ENCODE data around the gene MAST4. TPM values are rescaled to one million over a fixed set of nuclear protein-coding genes. Genes with fewer than 3 reads are reported as not detected.
"Not testable (repeated sequence)": the region's sequence is repeated elsewhere in the genome, so short reads cannot be mapped to it uniquely, and the experiment has no call there.

The MAST4 gene
- total RNA-seq, 1 donor from 2014 or later = 114 TPM

DNA sequence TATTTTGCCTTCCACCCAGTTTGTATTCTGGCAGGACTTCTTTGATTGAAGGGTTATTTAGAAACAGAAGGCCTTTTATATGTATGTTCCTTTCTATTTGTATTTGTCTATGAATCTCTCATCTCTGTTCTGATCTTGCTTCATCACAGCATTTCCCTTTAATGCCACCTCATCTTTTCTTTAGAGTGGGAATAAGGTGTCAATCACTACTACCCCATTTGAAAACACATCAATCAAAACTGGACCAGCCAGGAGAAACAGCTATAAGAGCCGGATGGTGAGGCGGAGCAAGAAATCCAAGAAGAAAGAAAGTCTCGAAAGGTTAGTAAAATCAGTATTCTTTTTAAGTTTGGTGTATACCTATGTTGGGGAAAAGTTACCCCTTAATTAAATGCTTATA is 564.1 kb downstream of the MAST4 start:
- DNase-seq (ENCODE audit: low spot score) = no peak

DNA sequence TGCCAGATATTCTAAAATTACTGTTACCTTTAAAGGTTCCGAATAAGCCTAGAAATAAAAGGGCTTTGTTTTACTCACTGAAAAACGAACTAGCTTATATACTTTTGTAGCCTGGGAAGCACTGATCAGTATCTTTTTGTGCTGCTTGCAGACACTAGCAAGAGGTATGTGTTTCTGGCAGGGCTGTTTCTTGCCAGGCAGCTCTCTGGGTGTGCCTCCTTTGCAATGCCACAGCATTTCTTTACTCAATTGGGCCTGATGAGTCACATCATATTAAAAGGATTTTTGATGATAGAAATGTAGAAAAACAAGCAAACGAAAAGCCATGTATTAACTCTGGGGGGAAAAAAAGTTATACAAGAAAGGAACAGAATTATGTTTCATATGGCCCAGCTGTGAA is 564.8 kb downstream of the MAST4 start:
- DNase-seq (ENCODE audit: low spot score) = peak; percentile 75

DNA sequence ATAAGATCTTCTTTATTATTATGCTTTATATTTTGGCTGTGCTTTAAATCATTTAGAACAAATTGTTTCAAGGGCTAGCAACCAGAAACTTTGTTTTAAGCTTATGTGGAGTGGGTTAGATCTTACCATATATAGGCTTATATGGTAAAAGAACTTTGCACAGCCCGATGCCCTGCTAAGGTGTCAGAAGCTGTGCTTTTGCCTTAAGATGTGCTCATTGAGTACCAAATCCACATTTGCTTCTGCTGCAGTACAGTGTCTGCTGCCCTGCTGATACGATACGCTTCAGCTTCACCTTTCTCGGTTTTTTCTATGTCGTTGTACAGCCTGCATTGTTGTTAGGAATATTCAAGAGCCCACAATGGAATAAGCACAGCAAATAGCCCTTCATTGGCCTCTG is 565.6 kb downstream of the MAST4 start:
- no peak for DNase-seq (ENCODE audit: low spot score)

DNA sequence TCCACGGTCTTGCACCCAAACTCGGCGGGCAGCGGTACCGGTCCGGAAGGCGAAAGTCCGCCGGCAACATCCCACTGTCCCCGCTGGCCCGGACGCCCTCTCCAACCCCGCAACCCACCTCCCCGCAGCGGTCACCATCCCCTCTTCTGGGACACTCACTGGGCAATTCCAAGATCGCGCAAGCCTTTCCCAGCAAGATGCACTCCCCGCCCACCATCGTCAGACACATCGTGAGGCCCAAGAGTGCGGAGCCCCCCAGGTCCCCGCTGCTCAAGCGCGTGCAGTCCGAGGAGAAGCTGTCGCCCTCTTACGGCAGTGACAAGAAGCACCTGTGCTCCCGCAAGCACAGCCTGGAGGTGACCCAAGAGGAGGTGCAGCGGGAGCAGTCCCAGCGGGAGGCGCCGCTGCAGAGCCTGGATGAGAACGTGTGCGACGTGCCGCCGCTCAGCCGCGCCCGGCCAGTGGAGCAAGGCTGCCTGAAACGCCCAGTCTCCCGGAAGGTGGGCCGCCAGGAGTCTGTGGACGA is 567.1 kb downstream of the MAST4 start:
- DNase-seq (ENCODE audit: low spot score) = no peak

DNA sequence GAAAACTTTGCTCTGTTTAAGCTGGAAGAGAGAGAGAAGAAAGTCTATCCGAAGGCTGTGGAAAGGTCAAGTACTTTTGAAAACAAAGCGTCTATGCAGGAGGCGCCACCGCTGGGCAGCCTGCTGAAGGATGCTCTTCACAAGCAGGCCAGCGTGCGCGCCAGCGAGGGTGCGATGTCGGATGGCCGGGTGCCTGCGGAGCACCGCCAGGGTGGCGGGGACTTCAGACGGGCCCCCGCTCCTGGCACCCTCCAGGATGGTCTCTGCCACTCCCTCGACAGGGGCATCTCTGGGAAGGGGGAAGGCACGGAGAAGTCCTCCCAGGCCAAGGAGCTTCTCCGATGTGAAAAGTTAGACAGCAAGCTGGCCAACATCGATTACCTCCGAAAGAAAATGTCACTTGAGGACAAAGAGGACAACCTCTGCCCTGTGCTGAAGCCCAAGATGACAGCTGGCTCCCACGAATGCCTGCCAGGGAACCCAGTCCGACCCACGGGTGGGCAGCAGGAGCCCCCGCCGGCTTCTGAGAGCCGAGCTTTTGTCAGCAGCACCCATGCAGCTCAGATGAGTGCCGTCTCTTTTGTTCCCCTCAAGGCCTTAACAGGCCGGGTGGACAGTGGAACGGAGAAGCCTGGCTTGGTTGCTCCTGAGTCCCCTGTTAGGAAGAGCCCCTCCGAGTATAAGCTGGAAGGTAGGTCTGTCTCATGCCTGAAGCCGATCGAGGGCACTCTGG is 567.8 kb downstream of the MAST4 start:
- DNase-seq (ENCODE audit: low spot score) = no peak

DNA sequence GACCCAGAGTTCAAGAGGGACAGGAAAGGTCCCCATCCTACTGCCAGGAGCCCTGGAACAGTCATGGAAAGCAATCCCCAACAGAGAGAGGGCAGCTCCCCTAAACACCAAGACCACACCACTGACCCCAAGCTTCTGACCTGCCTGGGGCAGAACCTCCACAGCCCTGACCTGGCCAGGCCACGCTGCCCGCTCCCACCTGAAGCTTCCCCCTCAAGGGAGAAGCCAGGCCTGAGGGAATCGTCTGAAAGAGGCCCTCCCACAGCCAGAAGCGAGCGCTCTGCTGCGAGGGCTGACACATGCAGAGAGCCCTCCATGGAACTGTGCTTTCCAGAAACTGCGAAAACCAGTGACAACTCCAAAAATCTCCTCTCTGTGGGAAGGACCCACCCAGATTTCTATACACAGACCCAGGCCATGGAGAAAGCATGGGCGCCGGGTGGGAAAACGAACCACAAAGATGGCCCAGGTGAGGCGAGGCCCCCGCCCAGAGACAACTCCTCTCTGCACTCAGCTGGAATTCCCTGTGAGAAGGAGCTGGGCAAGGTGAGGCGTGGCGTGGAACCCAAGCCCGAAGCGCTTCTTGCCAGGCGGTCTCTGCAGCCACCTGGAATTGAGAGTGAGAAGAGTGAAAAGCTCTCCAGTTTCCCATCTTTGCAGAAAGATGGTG is 568.8 kb downstream of the MAST4 start:
- DNase-seq (ENCODE audit: low spot score) = no peak

DNA sequence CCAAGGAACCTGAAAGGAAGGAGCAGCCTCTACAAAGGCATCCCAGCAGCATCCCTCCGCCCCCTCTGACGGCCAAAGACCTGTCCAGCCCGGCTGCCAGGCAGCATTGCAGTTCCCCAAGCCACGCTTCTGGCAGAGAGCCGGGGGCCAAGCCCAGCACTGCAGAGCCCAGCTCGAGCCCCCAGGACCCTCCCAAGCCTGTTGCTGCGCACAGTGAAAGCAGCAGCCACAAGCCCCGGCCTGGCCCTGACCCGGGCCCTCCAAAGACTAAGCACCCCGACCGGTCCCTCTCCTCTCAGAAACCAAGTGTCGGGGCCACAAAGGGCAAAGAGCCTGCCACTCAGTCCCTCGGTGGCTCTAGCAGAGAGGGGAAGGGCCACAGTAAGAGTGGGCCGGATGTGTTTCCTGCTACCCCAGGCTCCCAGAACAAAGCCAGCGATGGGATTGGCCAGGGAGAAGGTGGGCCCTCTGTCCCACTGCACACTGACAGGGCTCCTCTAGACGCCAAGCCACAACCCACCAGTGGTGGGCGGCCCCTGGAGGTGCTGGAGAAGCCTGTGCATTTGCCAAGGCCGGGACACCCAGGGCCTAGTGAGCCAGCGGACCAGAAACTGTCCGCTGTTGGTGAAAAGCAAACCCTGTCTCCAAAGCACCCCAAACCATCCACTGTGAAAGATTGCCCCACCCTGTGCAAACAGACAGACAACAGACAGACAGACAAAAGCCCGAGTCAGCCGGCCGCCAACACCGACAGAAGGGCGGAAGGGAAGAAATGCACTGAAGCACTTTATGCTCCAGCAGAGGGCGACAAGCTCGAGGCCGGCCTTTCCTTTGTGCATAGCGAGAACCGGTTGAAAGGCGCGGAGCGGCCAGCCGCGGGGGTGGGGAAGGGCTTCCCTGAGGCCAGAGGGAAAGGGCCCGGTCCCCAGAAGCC is 569.6 kb downstream of the MAST4 start:
- DNase-seq (ENCODE audit: low spot score) = peak; percentile 91

DNA sequence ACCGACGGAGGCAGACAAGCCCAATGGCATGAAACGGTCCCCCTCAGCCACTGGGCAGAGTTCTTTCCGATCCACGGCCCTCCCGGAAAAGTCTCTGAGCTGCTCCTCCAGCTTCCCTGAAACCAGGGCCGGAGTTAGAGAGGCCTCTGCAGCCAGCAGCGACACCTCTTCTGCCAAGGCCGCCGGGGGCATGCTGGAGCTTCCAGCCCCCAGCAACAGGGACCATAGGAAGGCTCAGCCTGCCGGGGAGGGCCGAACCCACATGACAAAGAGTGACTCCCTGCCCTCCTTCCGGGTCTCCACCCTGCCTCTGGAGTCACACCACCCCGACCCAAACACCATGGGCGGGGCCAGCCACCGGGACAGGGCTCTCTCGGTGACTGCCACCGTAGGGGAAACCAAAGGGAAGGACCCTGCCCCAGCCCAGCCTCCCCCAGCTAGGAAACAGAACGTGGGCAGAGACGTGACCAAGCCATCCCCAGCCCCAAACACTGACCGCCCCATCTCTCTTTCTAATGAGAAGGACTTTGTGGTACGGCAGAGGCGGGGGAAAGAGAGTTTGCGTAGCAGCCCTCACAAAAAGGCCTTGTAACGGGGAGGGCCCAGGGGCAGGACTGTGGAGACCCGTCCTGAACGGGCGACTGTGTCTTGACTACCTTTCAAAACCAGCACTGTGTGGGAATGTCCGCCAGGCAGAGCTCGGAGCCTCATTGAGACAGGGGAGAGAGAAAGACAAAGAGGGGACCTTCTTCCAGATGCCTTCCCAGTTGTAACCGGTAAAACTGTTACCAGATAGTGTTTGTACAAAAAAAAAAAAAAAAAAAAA is 570.5 kb downstream of the MAST4 start:
- peak; percentile 68 for DNase-seq (ENCODE audit: low spot score)

DNA sequence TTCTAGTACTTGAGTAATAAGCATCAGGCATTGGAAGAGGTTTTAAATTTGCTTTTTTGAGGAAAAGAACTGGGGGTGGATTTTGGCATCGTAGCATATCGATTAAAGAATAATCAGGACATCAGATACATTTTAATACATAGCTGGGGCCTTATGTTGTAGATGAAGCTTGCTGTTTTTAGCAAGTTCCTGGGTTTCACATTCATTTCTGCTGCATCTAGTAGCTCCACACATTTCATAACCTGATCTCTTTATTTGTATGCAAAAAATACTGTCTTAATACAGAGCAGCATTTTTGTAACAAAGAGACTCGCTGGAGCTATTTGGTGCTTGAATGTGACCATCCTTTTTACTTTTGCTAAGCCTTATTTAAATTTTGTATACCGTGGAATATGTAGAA is 571.9 kb downstream of the MAST4 start:
- no peak for DNase-seq (ENCODE audit: low spot score)

DNA sequence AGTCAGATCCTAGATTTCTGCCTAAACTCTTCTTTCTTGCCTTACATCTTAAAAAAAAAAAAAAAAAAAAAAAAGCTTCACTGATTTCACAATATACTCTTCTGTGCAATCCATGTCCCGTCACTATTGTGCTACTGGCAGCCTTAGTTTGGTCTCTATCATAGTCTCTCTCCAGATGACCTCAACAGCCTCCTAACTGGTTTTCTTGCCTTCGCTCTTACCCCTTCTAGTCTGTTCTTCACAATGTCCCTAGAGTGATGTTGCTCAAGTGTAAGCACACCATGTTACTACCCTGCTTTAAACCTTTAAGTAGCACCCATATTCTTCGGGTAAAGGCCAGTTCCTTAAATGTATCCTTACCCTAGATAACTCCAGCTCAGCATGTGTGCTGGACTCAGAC is 574.6 kb downstream of the MAST4 start:
- DNase-seq (ENCODE audit: low spot score) = no peak

DNA sequence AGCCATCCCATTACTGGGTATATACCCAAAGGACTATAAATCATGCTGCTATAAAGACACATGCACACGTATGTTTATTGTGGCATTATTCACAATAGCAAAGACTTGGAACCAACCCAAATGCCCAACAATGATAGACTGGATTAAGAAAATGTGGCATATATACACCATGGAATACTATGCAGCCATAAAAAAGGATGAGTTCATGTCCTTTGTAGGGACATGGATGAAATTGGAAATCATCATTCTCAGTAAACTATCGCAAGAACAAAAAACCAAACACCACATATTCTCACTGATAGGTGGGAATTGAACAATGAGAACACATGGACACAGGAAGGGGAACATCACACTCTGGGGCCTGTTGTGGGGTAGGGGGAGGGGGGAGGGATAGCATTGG is 577.2 kb downstream of the MAST4 start:
- not testable (repeated sequence) for DNase-seq (ENCODE audit: low spot score)

DNA sequence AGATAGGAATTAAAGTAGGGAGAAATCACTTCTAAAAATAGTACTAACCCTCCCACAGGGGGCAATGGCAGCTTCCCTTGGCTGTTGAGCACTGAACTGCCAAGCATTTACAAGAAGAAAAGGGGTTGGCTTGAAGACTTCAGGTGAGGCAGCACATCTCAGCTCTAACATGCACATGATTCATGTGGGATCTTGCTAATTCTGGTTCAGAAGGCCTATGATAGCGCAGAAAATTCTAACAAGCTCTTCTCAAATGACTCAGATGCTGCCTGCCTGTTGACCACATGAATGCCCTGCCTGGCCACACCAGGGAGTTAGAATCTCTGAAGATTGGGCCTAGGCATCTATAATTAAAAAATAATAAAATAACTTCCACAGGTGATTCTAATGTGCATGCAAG is 577.8 kb downstream of the MAST4 start:
- DNase-seq (ENCODE audit: low spot score) = no peak

DNA sequence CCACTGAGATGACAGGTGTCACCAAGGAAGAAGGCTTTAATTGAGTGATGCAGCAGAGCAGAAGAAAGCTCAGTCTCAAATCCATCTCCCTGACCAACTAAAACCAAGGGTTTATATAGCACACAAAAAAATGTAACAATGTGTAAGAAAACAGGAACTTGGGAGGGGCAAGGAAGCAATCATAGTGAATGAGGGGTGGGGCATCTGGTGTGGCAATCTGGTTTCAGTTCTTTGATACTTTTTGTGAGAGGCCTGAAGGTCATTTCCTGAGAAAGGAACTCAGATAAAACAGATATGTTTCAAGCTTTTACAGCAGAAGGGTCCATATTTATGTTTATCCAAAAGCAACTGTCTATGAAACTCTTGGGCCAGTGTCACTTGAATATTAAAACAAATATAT is 580.7 kb downstream of the MAST4 start:
- no peak for DNase-seq (ENCODE audit: low spot score)

DNA sequence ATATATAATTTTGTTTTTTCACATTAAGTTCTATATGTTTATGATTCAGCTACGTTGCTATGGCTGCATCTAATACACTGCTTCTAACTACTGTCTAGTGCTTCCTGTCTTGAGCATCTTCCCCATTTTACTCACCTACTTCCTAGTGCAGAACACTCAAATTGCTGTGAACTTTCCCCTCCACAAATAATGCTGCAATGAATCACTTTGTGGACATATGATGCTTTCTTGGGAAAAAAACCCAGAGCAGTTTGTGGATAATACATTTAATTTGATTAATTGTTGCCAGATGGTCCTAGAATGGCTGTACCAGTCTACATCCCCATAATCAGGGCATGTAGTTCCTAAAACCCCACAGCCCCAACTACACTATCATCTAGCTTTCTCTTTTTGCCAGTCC is 581.9 kb downstream of the MAST4 start:
- no peak for DNase-seq (ENCODE audit: low spot score)

DNA sequence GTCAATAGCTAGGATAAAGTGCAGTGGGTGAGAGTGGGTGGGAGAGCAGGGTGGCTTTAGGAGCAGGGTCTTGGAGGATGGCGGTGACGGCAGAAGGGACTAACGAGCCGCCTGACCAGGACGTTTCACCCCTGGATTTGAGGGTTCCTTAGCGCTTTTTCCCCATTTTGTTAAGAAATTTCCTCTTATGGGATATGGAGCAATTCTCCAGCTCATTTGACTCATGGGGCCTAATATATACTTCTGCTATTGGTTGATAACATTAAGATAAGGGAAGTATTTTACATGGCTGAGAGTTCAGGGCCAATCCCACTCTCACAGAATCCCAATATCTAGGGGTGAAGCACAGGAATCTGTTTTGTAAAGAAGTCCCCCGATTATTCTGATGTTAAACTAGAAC is 582.8 kb downstream of the MAST4 start:
- no peak for DNase-seq (ENCODE audit: low spot score)

DNA sequence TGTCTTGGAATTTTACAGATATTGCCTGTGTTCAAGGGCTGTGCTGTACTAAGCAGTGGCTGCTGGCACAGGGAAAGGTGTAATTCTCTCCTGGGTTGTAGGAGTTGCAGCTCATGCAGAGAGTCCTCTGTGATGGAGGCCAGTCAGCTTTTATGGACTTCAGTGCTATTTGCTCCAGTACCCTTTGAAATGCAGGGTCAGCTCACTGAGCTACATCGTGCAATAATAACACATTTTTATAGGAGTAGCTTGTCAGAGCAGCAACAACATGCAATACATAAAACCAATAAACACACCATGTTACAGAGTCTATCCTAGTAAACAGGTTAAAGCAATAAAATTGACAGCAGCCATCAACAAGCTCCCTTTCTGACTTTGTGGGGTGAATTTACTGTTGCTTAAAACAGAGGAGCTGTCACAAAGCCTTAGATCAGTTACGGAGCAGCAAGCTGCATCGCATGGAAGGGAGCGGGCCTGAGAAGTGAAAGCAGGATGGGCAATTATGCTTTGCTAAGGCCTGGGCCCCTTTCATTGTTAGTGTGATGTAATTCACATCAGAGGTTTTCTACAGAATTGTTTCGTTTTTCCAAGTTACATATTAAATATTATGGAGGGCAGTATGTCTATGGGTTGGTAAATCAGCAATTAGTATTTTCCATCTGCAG is 583.6 kb downstream of the MAST4 start:
- DNase-seq (ENCODE audit: low spot score) = no peak

DNA sequence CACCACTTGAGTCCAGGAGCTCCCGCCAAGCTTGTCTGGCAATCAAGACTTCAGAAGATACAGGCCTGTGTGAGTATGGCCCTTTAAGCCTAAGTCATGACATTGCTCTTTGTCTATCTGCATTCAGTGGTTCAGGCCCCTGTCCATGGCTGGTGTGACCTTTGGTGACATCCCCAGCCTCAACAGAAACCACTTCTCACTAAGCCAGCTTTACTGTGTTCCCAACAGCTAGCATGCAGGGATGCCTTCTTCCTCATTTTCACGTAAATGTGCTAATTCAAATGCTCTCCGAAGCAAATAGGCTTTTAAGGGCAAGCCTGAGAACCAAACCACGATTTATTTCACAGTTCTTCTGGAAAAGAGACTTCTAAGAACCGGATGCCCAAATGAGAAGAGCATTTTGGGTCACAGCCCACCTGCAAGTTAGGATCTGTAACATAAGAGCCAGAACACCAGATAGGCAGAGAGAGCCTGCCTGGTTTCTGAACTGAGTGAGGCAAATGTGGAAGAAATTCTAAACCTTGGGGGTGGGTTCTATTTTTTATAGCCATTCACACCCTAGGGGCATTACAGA is 585.5 kb downstream of the MAST4 start:
- no peak for DNase-seq (ENCODE audit: low spot score)

DNA sequence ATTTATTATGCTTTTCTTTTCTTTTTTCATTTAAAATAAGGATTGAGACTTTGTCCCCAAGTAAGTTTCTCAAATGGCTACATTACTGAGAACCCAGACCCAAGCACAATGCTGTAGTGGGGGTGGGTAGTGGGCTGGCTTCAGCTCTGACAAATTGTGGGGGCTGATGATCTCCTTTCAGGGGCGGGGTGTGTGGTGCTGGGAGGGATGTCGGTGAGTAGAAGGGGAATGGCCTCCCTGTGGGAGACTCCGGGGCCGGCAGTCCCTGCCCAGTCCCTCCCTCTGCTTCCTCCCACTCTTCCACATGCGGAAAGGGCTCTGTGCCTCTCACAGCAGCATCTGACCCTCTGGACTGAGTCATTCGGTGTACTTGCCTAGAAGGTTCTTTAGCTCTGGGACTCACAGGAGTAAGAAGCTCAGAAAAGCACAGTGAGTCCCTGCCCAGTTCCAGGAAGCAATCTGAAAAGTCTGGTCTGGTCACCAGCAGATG is 586.2 kb downstream of the MAST4 start:
- peak; percentile 68 for DNase-seq (ENCODE audit: low spot score)

DNA sequence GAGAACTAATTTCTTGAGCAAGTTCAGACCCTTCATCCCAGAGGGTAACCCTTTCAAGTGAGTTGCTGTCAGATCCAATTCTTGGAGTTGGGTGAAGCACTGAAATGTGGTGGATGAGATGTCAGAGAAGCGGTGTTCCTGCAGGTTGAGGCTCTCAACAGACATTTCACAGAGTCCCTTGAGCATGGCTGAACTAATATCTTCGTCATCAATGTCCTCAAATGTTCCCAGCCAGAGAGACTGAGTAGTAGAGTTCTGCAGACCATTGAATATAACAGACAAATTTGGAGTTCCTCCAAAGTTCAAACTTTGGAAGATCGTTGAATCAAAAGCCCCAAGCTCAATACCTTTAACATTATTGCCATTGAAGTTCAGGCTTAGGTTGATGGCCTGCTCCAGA is 587.7 kb downstream of the MAST4 start:
- DNase-seq (ENCODE audit: low spot score) = no peak

DNA sequence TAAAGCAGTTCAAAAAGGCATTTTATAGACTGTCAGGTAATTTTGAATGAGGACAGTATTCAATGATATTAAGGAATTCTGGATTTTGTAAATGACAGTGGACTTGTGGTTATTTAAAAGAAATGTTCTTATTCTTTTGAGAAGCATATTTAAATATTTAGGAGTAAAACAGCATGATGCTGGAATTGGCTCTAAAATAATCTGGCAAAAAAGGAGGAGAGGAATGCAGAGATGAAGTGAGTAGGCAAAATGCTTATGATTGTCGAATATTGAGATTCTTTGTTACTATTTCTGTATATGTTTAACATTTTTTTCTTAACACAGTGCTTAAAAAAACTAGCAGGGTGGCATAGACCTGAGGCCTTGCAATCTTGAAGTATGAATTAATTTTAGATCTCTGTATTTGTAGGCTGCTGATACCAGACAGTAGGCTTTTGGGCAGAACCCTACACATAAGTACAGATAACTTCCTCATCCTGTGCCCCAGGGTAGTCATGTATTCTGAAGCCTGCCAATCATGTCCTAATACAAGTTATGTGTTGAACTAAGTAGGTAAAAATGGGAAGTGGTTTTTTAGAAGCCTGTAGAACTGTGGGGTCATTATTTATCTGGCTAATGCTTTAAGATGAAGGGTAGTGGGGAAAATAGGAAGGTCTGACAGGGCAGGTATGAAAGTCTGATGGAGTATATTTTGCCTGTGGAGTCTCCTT is 591.0 kb downstream of the MAST4 start:
- no peak for DNase-seq (ENCODE audit: low spot score)

All from ureter (tissue), 1 donor.